Thymus (tissue), 11 donors: ENCODE data around the gene ABTB1. TPM values are rescaled to one million over a fixed set of nuclear protein-coding genes. Genes with fewer than 3 reads are reported as not detected.
"Not testable (repeated sequence)": the region's sequence is repeated elsewhere in the genome, so short reads cannot be mapped to it uniquely, and the experiment has no call there.

Experiments used
- DNase-seq, 9 donors: peaks; one replicate each; pipeline ENCODE4 v3.0.0-alpha.2; 2013; ENCODE audit warnings: low spot score in 9 of 9, low read depth in 6 of 9, missing footprints in 1 of 9
- H3K27ac ChIP-seq, 2 donors: one replicate each; pipeline ENCODE4 v1.5.1; 2013; ENCODE audit warnings: control low read depth in 1 of 2, low read depth in 1 of 2, low read length in 1 of 2, mild to moderate bottlenecking in 1 of 2, moderate library complexity in 1 of 2
- H3K27me3 ChIP-seq, 2 donors: one replicate each; pipeline ENCODE4 v1.5.1; 2013; ENCODE audit warnings: low read length in 1 of 2; ENCODE audit not compliant: control insufficient read depth in 2 of 2, insufficient read depth in 1 of 2
- H3K36me3 ChIP-seq, 2 donors: one replicate each; pipeline ENCODE4 v1.5.1; 2013; ENCODE audit warnings: low read length in 1 of 2, mild to moderate bottlenecking in 1 of 2, moderate library complexity in 1 of 2; ENCODE audit not compliant: control insufficient read depth in 2 of 2, insufficient read depth in 2 of 2
- H3K4me1 ChIP-seq, 2 donors: one replicate each; pipeline ENCODE4 v1.5.1; 2013; ENCODE audit warnings: low read length in 2 of 2; ENCODE audit not compliant: control insufficient read depth in 2 of 2, insufficient read depth in 2 of 2
- H3K4me3 ChIP-seq, 2 donors: one replicate each; pipeline ENCODE4 v1.5.1; 2013; ENCODE audit warnings: low read length in 2 of 2, control low read depth in 1 of 2, mild to moderate bottlenecking in 1 of 2
- H3K9me3 ChIP-seq, 2 donors: one replicate each; pipeline ENCODE4 v1.5.1; 2013; ENCODE audit warnings: low read length in 1 of 2, mild to moderate bottlenecking in 1 of 2; ENCODE audit not compliant: control insufficient read depth in 2 of 2, insufficient read depth in 1 of 2
- WGBS: extraction: QIAGEN DNeasy Blood & Tissue Kit; methylation state at CpG from one replicate; pipeline ENCODE4 v1.1.7; 2013; 5-methylcytosine and 5-hydroxymethylcytosine counted together
- polyA plus RNA-seq: library from polyadenylated mRNA; stranded (reverse); fragments of 200-250 nt; gene quantifications from one replicate; pipeline ENCODE4 v1.2.3, GENCODE V29; 2013
- total RNA-seq: library from RNA; stranded (reverse); fragments of 120-200 nt; gene quantifications from one replicate; pipeline ENCODE4 v1.2.4, GENCODE V29; 2013
- donor health status: healthy.

The ABTB1 gene
- total and polyA plus RNA-seq, 2 donors: 7.6 to 130 TPM

DNA sequence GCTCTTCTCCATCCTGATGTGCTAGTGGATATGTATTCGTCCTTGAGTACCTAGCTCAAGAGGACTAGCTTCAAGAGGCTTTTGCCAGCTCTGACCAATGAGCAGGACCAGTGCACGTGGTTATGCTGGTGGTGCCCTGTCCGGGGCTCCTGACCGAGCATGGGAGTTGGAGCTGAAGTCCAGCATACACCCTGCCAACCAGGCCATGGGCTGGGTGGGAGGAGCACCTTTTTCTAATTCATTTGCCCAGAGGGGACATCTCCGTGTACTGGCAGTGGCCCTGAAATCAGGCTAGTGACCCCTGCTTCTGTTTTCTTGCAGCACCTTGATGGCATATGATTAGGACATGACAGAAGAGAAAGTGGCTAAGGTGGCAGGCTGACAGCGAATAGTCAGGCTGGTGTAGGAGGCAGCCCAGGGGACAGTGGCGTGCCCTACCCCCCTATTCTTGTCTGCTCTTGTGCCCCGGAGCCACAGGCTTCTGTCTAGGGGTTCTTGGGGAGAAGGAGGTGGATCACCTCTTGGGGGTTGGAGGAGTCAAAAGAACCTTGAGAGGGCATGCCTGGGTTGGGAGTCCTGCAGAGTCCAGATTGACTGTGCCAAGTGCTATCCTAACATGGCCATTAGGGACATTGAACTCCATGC lies 27.3 kb upstream of the ABTB1 start:
- no peaks in the 10 kb centered on the region for H3K27me3 ChIP-seq
- H3K27ac ChIP-seq: no peak overlapping the region
- DNase-seq: no peak
- H3K36me3 ChIP-seq: no peaks in the 10 kb centered on the region
- 98% methylated on average over 8 of the region's 8 CpGs for WGBS
- no peaks in the 10 kb centered on the region for H3K9me3 ChIP-seq
- peaks cover 0 to 4% of the 10 kb centered on the region in 2 donors for H3K4me1 ChIP-seq
- no peak overlapping the region for H3K4me3 ChIP-seq

DNA sequence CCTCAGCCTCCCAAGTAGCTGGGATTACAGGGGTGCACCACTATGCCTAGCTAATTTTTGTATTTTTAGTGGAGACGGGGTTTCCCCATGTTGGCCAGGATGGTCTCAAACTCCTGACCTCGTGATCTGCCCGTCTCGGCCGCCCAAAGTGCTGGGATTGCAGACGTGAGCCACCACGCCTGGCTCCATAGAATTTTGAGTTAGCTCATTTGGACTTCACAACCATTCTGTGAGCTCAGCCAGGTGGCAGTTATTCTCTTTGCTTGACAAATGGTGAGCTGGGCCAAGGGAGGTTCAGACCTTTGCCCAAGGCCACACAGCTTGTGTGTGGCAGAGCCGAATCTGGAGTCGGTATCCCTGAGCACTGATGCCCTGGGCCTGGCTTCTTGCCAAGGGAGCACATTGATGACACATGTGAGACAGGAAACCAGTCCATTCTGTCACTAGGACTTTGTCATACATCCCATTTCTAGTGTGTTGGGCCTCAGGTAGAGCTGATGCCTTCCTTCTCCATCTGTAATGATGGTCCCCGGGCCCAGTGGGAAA lies 26.2 kb upstream of the ABTB1 start:
- WGBS: 97% methylated on average over 10 of the region's 10 CpGs
- H3K27ac ChIP-seq: no peak overlapping the region
- H3K4me1 ChIP-seq: peaks cover 0 to 4% of the 10 kb centered on the region in 2 donors
- no peaks in the 10 kb centered on the region for H3K36me3 ChIP-seq
- no peaks in the 10 kb centered on the region for H3K27me3 ChIP-seq
- no peaks in the 10 kb centered on the region for H3K9me3 ChIP-seq
- DNase-seq: no peak
- H3K4me3 ChIP-seq: no peak overlapping the region

DNA sequence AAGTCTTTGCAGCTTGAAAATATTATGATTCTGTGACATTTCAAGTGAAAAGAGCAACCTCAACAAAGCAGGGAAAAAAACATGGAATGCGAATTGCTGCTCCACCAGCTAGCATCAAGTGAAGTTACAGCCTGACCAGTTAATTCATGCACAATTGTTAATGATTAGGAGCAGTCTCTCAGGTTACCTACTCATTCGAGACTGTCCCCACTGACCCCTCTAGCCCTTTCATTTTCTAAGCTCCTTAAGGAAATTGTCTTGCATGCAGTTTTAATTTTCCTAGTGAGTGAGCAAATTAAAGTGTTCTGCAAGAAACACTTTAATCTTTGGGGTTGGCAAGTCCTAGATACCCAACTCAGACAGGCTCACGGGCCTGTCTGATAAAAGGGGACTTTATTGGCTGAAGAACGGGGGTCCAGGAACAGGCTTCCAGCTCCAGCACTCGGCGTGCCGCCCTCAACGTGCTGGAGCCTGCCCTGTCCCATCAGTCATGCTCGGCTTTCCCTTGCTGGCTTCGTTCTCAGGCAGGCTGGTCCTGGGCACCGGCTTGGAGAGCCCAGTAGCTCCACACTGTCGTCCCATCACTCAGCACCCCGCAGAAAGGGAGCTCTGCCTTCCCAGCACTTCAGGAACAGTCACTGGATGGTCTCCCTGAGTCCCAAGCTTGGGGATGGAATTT lies 25.4 kb upstream of the ABTB1 start:
- no peak for DNase-seq
- WGBS: 92% methylated on average over 13 of the region's 13 CpGs
- no peaks in the 10 kb centered on the region for H3K36me3 ChIP-seq
- H3K9me3 ChIP-seq: no peaks in the 10 kb centered on the region
- no peak overlapping the region for H3K27ac ChIP-seq
- H3K4me1 ChIP-seq: peaks cover 0 to 4% of the 10 kb centered on the region in 2 donors
- H3K4me3 ChIP-seq: no peak overlapping the region
- H3K27me3 ChIP-seq: no peaks in the 10 kb centered on the region

DNA sequence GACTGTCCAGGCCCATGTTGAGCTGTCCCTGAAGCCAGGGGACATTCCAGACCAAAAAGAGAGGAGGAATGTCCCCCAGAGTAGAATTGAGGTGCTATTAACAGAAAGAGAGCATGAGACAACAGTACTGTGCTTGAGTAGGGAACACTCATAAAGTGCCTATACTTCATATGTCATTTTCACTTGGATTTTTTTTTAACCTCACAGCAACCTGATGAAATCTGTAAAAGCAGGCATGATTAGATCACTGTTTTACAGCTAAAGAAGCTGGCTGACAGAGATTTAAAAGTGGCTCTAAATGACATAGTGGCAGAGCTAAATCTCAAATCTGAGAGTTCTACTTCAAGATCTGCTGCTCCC lies 24.9 kb upstream of the ABTB1 start:
- H3K4me1 ChIP-seq: peaks cover 0 to 4% of the 10 kb centered on the region in 2 donors
- no peak overlapping the region for H3K27ac ChIP-seq
- no peak overlapping the region for H3K4me3 ChIP-seq
- H3K9me3 ChIP-seq: no peaks in the 10 kb centered on the region
- no peaks in the 10 kb centered on the region for H3K27me3 ChIP-seq
- no peak for DNase-seq
- H3K36me3 ChIP-seq: no peaks in the 10 kb centered on the region

DNA sequence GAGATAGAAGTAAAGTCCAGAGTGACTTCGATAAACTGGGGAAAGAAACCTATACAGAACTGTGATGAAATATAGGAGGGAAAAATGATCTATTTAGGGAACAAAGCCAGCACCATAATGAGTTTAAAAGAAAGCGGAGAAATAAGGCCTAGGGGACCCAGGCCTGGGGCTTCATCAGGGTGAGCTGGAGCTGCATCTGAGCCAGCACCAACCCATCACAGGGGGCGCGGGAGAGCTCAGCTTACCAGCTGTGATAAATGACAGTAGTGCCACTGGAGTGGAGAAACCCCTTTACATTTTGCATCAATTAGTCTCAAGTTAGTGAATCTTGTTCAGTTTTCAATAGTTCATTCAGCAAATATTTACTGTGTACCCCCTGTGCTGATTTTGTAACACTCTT lies 22.5 kb upstream of the ABTB1 start:
- DNase-seq: no peak
- H3K27me3 ChIP-seq: no peaks in the 10 kb centered on the region
- H3K4me3 ChIP-seq: no peak overlapping the region
- H3K27ac ChIP-seq: no peak overlapping the region
- H3K4me1 ChIP-seq: peaks cover 0 to 4% of the 10 kb centered on the region in 2 donors
- H3K36me3 ChIP-seq: no peaks in the 10 kb centered on the region
- 97% methylated on average over 4 of the region's 4 CpGs for WGBS
- no peaks in the 10 kb centered on the region for H3K9me3 ChIP-seq

DNA sequence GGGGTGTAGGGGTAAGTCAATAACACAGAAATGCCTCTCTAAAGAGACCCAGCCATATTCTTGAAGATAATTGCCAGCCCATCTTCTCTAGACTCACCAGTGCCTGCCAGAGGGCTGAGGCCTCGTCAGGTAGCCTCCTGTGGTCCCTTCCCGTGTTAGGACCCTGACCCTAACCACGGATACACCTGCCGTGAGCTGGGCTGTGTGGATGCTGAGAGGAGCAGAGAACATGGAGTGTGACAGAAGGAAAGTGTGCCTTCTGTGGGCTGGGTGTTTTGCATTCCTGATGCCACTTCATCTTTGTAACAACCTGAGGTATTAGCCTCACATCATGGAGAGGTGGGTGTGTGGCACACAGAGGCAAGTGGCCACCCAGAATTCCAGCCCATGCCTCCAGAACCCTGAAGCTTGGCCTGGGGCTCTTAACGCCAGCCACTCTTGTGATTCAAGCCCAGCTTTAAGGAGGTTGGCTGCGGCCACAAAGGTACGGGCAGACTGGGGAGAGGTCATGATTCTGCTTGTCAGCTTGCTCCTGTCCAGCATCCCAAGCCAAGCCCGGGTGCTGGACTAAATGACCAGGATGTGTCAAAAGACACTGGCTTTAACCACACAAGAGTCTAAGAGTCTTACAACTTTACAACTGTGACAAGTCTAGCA lies 21.1 kb upstream of the ABTB1 start:
- Histone ChIP-seq H3K4me1 (peaks cover 0 to 3% of the 10 kb centered on the region in 2 donors), H3K27me3 (no peaks in the 10 kb centered on the region), H3K36me3 (no peaks in the 10 kb centered on the region), H3K27ac (no peak overlapping the region), H3K4me3 (no peak overlapping the region), H3K9me3 (no peaks in the 10 kb centered on the region)
- DNase-seq: no peak
- WGBS: 96% methylated on average over 8 of the region's 8 CpGs

DNA sequence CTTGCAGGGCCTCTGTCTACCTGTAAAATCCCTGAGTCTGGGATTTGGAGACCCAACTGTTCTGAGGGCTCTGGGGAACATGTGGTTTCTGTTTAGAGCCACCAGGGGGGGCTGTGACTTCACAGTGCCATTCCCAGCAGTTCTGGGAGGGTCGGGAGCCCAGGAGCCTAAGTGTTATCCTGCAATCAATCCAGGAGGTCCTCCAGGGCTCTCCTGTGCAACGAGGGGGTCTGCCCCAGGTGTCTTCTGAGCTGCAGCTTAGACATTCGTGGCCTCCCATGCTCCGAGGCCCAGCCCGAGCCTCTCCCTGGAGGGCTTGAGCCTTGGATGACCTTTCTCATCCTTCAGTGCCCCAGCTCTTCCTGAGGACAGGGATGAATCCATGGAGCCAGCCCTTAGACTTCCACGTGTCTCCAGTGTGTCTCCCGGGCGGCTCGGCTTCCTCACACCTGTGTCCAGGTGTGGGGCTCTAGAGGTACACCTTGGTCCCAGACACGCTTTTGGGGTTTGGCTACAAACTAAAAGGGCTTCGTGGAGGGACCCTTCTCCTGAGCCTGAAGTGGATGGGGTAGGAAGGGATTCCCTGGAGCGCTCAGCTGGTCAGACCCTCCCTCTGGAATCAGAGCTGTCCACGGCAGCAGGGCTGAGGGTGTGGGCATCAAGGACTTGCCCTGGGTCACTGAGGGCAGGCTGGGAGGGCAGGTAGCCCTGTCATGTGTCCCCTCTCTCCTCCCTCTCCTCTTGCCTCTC lies 20.3 kb upstream of the ABTB1 start:
- Histone ChIP-seq H3K4me1 (no peaks in the 10 kb centered on the region), H3K9me3 (no peaks in the 10 kb centered on the region), H3K27ac (no peak overlapping the region), H3K4me3 (no peak overlapping the region), H3K27me3 (no peaks in the 10 kb centered on the region), H3K36me3 (no peaks in the 10 kb centered on the region)
- peak in 2 of 9 donors; percentile 54 for DNase-seq
- WGBS: 83% methylated on average over 13 of the region's 13 CpGs

DNA sequence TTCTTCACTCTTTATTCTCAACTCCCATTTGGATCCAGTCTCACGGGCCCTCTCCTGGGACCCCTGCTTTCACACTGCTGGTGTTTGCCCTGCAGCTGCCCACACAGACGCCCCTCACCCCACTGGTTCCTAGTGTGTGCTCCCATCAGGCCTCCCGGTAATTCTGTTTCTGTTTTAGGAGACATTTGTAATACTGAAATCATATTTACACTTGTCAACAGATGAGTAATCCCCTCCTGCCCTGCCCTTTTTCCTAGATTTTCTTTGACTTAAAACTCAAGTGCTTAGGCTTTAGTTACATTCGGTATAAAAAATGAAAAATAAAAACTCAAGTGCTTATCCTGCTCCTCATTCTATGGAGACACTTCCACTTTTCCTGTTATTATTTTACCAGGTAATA lies 18.4 kb upstream of the ABTB1 start:
- Histone ChIP-seq H3K9me3 (no peaks in the 10 kb centered on the region), H3K27me3 (no peaks in the 10 kb centered on the region), H3K36me3 (no peaks in the 10 kb centered on the region), H3K4me3 (no peak overlapping the region), H3K27ac (no peak overlapping the region), H3K4me1 (no peaks in the 10 kb centered on the region)
- DNase-seq: no peak
- WGBS: 99% methylated on average over 4 of the region's 4 CpGs

DNA sequence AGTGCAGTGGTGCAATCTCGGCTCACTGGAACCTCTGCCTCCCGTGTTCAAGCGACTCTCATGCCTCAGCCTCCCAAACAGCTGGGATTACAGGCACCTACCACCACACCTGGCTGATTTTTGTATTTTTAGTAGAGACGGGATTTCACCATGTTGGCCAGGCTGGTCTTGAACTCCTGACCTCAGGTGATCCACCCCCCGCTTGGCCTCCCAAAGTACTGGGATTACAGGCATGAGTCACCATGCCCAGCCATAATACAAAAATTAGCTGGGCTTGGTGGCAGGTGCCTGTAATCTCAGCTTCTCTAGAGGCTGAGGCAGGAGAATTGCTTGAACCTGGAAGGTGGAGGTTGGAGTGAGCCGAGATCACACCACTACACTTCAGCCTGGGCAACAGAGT lies 17.8 kb upstream of the ABTB1 start:
- WGBS: 95% methylated on average over 6 of the region's 6 CpGs
- H3K27me3 ChIP-seq, H3K27ac ChIP-seq: not testable (repeated sequence)

More for the DNA sequence above, 17.8 kb upstream of the ABTB1 start:
- H3K4me3 ChIP-seq, H3K4me1 ChIP-seq, H3K9me3 ChIP-seq, H3K36me3 ChIP-seq, DNase-seq: not testable (repeated sequence)
